GM15510 (cell line): ENCODE data around the gene PCYOX1L.

ENCODE experiments used
- POLR2A ChIP-seq: IDR thresholded peaks from 3 replicates; pipeline ENCODE4 v1.6.1; 2011; ENCODE audit warnings: borderline replicate concordance; ENCODE audit not compliant: insufficient read length; ENCODE audit errors: extremely low read depth

The PCYOX1L gene

DNA sequence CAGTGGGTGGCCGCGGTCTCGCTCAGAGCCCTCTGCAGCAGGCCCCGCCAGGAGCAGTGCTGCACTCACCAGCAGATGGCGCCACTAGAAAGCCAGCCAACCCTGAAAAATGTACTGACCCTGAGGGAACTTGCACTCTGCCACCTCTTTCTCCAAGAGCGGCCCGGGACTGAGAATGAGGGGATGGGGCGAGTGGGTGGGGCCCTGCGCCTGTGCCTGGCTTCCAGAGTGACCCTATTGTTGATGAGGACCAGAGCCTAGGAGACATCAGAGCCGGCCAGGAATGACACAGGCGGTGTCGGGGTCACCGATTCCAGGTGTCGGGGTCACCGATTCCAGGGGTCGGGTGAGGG is 24.1 kb downstream of the PCYOX1L start:
- no peak for TF ChIP-seq POLR2A

DNA sequence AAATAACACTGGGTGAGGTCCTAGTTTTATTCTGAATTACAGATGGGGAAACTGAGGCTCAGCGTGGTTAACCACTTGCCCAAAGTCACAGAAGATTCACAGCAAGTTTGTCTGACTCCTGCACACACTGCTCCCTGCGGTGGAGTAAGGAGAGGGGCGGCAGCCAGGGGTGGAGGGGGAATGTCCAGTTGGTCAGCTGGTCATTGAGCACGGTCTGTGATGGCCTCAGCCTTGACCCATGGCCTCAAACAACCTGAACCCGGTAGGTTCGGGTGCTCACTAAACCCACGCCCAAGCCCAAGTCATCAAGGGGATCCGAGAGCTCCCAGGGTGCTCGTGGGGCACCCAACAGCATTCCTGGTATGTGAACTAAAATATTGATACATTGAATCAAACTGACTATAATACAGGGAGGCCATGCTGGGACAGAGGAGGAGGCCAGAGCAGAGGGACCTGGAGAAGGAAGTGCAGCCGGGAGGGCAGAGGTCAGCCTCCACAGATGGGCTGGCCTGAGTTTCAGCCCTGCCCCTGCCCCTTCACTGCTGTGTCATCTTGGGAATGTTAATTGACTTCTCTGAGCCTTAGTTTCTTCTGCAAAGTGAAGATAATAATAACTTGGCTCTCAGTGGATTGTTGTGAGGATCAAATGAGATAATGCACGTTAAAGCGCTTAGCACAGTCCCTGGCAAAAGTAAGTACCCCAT is 24.8 kb downstream of the PCYOX1L start:
- no peak for TF ChIP-seq POLR2A

DNA sequence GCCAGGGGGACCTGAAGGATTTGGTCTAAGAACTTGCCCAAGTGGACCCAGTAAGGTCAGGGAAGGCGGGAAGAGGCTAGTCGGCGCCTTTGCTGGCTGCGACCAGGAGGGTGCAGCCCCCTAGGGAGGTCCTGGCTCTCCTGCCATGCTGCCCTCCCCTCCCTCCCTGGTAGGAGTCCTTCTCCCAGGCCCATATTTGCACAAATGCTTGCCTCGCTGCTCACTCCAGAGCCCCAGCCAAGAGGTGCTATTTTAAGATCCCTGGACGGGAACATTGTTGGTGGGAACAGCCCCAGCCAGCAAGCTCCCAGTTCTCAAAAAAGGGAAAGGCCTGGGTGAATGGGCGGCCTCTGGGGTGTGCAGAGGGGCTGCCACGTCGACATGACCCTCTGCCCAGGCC is 25.6 kb downstream of the PCYOX1L start:
- no peak for TF ChIP-seq POLR2A

DNA sequence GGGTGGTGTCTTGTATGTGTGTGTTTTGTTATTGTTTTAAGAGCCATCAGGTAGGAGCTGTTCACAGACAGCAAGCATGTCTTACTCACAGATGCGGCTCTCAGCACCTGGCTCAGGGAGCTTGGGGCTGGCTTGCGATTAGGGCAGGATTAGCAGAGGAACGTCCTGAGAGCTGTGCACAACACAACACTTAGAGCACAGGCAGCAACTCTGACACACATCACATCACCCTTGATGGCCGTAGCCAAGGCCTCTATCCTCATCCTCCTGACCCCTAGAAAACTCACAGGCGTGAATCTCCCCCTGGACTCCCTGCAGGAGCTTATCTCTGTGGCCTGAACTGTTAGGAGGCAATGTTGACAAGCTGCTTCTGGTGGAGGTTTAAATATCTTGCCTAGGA is 28.3 kb downstream of the PCYOX1L start:
- TF ChIP-seq POLR2A, result no peak

DNA sequence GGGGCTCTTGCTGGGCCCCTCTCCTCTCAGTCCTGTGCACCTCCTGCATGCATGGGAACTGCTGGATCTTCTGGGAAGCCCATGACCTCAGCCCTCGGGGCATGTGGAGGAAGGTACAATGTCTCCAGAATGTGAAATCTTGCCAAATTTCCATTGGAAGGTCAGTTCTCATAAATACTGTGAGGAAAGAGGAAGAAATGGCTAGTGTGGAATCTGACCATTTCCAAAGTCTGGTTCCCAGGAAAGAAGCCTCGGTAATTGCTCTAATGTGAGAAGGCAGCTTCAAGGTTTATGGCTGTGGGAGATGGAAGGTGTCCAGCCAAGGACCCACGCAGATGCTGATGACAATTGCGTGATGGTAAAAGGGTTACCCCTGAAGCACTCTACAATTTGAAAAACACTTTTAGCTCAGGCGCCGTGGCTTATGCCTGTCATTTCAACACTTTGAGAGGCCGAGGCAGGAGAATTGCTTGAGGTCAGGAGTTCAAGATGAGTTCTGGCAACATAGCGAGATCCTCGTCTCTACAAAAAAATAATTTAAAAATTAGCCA is 29.3 kb downstream of the PCYOX1L start:
- no peak for TF ChIP-seq POLR2A

DNA sequence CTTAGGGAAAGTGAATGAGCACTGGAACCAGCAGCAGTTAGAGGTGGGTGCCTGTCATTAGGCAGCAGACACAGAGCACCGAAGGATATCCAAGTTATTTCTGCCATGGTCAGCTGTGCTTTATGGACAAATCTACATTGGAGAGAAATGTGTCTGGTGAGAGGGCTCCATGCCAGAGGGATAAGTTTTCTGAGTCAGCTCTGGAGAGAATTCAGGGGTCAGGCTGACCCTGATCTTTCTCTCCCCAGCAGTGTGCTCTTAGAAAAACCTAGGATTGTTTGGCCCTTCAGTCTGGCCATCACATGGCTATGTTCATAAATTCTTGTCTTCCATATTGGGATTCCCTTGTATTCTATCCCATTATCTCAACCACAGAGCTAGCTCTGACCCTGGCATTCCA is 30.1 kb downstream of the PCYOX1L start:
- TF ChIP-seq POLR2A, result no peak

DNA sequence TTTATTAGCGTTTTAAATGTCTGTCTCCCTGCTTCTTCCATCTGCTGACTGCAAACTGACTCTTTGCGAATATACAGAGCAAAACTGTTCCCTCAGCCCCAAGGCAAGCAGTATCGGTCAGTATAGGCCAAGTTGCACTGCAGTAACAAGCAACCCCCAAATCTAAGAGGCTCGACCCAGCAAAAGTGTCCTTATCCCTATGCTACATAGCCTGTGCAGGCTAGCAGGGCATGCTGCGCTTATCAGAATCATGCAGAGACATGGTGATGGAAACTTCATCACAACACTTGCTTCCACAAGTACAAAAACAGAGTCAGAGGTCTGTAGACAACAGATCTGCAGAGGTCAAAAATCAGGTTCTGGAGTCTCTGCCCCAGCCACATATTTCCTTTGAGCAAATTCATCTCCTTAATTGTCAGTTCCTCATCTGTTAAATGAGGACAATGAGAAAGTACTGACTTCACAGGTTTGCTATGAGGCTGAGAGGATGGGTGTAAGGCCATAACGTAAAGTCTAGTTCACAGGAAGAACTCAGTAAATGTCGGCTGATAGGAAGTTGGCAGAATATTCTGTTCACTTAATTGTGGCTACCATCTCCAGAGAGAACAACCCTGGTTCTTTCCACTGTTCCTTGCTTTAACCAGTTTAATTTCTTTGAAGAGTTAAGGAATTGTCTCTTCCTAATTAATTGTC is 30.8 kb downstream of the PCYOX1L start:
- no peak for TF ChIP-seq POLR2A

DNA sequence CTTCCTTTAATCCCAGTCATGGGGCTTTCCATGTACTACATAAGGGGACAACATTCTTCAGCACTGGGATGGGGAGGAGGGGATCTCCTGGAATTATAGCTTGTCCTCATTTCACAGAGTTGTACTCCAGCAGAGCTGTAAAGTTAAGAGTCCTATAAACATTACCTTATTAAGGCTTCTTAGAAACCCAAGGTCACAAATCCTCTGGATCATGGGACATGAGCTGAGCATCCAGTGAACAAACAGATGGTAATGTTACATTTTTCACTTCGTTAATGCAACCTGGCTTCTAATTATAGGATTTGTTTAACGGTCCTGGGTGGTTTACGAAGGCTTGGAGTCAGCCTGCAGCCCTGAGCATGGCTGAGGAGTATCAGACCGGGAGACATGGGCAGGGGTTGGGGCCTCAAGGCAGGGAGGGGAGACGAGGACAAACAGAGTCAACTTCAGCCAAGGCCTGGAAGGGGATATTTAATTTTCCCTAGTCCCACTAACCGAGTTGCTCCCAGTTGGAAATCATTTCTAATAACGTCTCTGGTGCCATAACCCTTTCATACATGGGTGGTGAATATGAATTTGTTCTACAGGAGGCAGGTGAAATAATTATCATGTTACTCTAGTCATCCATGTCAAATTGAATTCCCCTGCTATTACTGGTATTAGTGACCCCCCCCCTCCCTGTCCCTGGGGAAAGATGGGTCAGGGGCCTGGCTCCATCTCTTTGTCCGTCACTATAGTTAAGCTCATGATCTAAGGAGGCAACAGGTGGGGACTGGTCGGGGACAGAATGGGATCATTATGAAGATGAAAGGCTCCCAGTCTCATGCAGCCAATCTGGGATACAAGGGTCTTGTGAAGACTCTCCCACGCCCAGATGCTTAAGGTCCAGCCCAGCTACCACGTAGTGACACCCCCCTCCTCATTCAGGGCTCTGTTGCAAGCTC is 32.0 kb downstream of the PCYOX1L start:
- no peak for TF ChIP-seq POLR2A

DNA sequence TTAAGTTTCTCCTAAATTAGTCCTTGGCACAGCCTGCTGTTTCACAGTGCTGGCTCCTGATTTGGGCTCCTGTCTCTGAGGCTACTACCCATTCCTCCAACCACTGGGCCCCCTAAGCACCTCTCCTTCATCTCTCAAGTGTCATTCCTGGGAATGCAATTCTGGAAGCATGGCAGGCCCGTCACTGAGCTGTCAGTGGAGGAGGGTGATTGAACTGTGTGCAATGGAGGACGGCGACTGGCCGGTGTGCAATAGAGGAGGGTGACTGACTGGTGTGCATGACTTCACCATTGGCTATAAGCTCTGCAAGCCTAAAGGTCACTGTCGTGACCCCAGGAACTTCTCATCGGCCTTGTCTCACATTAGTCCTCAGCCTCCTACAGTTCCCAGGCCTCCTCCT is 33.7 kb downstream of the PCYOX1L start:
- no peak for TF ChIP-seq POLR2A

DNA sequence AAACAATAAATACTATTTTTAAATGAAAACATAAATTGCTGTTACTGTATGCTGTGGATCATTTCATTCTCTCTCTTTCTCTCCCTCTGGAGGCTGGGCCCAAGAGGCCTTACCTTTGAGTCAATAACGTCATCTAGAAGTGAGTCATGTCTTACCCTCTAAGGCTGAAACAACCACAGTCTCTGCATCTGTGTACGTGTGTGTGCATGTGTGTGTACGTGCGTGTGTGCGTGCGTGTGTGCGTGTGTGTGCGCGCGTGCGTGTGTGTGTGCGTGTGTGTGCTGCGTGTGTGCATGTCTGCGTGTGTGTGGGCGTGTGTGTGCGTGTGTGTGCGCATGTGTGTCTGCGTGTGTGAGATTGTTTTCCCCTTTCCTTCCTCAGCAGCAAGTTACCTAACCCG is 34.9 kb downstream of the PCYOX1L start:
- TF ChIP-seq POLR2A, result no peak

DNA sequence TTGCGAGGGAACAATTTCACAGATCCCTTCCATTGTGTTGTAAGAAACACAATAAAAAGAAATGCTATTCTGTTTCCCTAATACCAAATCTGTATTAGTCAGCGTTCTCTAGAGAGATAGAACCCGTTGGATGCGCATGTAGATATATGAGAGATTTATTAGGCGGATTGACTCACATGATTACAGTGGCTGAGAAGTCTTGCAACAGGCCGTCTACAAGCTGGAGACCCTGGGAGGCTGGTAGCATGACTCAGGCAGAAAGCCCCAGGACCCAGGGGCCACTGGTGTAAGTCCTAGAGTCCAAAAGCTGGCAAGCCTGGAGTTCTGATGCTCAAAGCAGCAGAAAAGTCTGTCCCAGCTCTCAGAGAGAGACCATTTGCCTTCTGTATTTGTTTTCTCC is 39.7 kb downstream of the PCYOX1L start:
- TF ChIP-seq POLR2A, result no peak

DNA sequence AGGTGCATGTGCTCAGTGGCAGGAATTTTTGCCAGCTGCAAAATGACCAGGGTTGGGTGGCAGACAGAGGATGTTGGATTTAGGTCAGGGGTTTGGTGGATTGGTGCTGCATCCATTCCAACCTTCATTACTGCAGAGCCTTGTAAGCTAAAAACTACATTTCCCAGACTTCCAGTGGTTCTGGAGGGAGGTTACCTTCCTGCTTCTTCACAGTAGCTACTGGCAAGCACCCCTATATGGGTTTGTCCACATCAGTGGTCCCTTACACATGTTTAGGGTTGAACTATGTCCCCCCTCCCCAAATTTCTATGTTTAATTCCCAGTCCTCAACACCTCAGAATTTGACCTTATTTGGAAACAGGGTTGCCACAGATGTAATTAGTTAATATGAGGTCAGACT is 41.9 kb downstream of the PCYOX1L start:
- no peak for TF ChIP-seq POLR2A

DNA sequence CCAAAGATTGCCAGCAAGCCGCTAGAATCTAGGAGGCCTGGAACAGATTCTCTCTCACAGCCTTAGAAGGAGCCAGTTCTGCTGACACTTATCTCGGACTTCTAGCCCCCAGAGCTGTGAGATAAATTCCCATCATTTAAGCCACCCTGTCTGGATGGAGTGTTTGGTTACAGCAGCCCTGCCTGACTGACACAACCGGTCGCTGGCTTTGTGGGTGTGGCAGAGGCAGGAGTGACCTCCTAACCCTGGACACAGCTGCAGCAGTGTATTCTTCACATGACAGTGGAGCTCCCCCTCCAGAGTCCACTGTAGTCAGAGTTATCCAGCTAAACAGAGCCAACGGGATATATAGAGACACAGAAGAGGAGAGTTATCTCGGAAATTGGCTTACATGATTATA is 42.5 kb downstream of the PCYOX1L start:
- TF ChIP-seq POLR2A, result no peak

DNA sequence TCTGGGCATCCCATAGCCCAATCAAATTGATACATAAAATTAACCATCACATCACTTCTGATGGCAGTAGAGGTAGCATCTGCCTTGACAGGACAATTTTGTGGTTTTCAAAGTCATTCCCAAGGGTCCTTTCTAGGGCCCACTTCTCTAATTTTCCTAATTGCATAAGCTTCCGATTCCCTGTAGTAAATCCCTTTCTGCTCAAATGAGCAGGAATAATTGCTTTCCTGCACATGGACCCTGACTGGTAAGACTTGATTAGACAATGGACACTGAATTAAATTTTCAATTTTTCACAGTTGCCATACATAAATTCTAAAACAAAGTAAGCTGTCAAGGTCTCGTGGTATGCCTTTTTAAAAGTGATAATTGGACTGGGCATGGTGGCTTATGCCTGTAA is 43.2 kb downstream of the PCYOX1L start:
- no peak for TF ChIP-seq POLR2A

DNA sequence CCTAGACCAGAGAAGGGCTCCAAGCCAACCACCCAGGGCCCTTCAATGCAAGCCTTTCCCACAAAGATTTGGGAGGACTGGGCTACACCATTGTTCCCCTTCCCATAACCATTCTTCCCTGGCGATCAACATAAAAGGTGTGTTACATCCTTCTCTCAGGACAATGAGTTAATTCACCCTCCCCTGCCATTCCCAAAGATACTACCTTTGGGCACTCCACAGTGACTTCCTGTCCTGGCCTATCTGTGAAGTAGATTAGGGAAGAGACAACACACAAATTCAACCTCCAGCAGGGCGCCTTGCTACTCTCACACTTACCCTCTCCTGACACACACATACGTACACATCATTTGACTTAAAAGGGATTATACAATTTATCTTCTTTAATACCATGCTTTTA is 44.4 kb downstream of the PCYOX1L start:
- TF ChIP-seq POLR2A, result no peak

DNA sequence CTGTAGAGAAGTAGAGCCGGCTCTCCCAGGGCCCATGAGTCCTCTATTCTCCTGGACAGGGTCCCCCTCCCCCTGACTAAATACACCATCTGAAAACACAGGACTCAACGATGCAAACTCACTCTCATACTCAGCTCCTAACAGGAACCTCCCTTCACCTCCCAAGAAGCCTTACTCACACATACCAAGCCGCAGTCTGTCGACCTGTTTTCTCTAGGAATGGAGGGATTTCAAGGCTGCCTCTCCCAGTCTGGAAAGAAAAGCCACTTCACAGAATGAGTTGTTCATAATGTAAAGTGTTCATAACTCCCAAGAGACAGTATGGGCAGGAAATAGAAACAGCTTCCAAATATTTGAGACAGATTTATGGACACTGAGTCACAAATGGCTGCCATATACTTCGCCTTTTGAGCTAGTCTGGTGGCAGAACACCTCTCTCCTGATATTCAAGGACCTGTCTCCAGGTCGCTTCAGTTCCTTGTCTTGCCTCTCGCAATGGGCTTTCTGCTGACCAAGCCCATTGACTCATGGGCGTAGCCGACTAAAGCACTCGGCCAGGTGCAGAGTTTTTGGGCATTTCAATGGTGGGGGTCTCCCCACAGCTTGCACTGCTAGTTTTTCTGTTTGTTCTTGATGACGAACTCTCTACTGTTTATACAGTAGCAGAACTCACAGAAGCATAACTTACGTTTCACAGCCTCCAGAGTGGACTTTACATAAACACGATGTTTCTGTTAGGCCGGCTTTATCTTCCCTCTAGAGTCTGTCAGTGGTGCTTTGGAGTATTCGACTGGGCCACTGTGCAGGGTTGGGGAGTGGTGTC is 46.3 kb downstream of the PCYOX1L start:
- TF ChIP-seq POLR2A, result no peak
